ENCODE data around the gene MARCKS.

Gene MARCKS

GRCh38 chr6:113884011-113884410 lies 26.9 kb downstream of the MARCKS start:
- H3K9me3 ChIP-seq (ENCODE audit: control insufficient read depth, insufficient read depth, low read length): no peaks in the 10 kb centered on the region
- no peaks in the 10 kb centered on the region for H3K27me3 ChIP-seq (ENCODE audit: control insufficient read depth, insufficient read depth, low read length)
- DNase-seq (ENCODE audit: low read depth, low spot score): no peak
- no CpG with 5 or more reads among the region's 2 CpGs for WGBS (ENCODE audit: insufficient coverage, insufficient read length)
- no peak overlapping the region for H3K4me3 ChIP-seq (ENCODE audit: low read length)
- H3K27ac ChIP-seq (ENCODE audit: low read length): no peak overlapping the region
- no peaks in the 10 kb centered on the region for H3K4me1 ChIP-seq (ENCODE audit: control insufficient read depth, insufficient read depth, low read length)
- H3K36me3 ChIP-seq (ENCODE audit: control insufficient read depth, insufficient read depth, low read length): no peaks in the 10 kb centered on the region

GRCh38 chr6:113886512-113886911 lies 29.4 kb downstream of the MARCKS start:
- Histone ChIP-seq H3K9me3 (ENCODE audit: control insufficient read depth, insufficient read depth, low read length) (no peaks in the 10 kb centered on the region), H3K4me3 (ENCODE audit: low read length) (no peak overlapping the region), H3K27me3 (ENCODE audit: control insufficient read depth, insufficient read depth, low read length) (no peaks in the 10 kb centered on the region), H3K27ac (ENCODE audit: low read length) (no peak overlapping the region), H3K4me1 (ENCODE audit: control insufficient read depth, insufficient read depth, low read length) (no peaks in the 10 kb centered on the region), H3K36me3 (ENCODE audit: control insufficient read depth, insufficient read depth, low read length) (no peaks in the 10 kb centered on the region)
- no peak for DNase-seq (ENCODE audit: low read depth, low spot score)
- no CpG with 5 or more reads among the region's 1 CpG for WGBS (ENCODE audit: insufficient coverage, insufficient read length)

GRCh38 chr6:113888493-113888892 lies 31.3 kb downstream of the MARCKS start:
- H3K9me3 ChIP-seq (ENCODE audit: control insufficient read depth, insufficient read depth, low read length): no peaks in the 10 kb centered on the region
- no peaks in the 10 kb centered on the region for H3K27me3 ChIP-seq (ENCODE audit: control insufficient read depth, insufficient read depth, low read length)
- no peaks in the 10 kb centered on the region for H3K36me3 ChIP-seq (ENCODE audit: control insufficient read depth, insufficient read depth, low read length)
- H3K27ac ChIP-seq (ENCODE audit: low read length): no peak overlapping the region
- no peaks in the 10 kb centered on the region for H3K4me1 ChIP-seq (ENCODE audit: control insufficient read depth, insufficient read depth, low read length)
- H3K4me3 ChIP-seq (ENCODE audit: low read length): no peak overlapping the region
- DNase-seq (ENCODE audit: low read depth, low spot score): no peak

- Histone ChIP-seq H3K4me1 (ENCODE audit: control insufficient read depth, insufficient read depth, low read length) (no peaks in the 10 kb centered on the region), H3K27ac (ENCODE audit: low read length) (no peak overlapping the region), H3K9me3 (ENCODE audit: control insufficient read depth, insufficient read depth, low read length) (no peaks in the 10 kb centered on the region), H3K4me3 (ENCODE audit: low read length) (no peak overlapping the region), H3K27me3 (ENCODE audit: control insufficient read depth, insufficient read depth, low read length) (no peaks in the 10 kb centered on the region), H3K36me3 (ENCODE audit: control insufficient read depth, insufficient read depth, low read length) (no peaks in the 10 kb centered on the region)
- no peak for DNase-seq (ENCODE audit: low read depth, low spot score)
- whole genome bisulfite sequencing (ENCODE audit: insufficient coverage, insufficient read length): no CpG with 5 or more reads among the region's 3 CpGs
Observed at GRCh38 chr6:113888956-113889630, 31.9 kb downstream of the MARCKS start.

GRCh38 chr6:113893451-113893850 lies 36.3 kb downstream of the MARCKS start:
- Histone ChIP-seq H3K9me3 (ENCODE audit: control insufficient read depth, insufficient read depth, low read length) (no peaks in the 10 kb centered on the region), H3K4me1 (ENCODE audit: control insufficient read depth, insufficient read depth, low read length) (no peaks in the 10 kb centered on the region), H3K27me3 (ENCODE audit: control insufficient read depth, insufficient read depth, low read length) (no peaks in the 10 kb centered on the region), H3K4me3 (ENCODE audit: low read length) (no peak overlapping the region), H3K27ac (ENCODE audit: low read length) (no peak overlapping the region), H3K36me3 (ENCODE audit: control insufficient read depth, insufficient read depth, low read length) (no peaks in the 10 kb centered on the region)
- no peak for DNase-seq (ENCODE audit: low read depth, low spot score)

- Histone ChIP-seq H3K36me3 (ENCODE audit: control insufficient read depth, insufficient read depth, low read length) (no peaks in the 10 kb centered on the region), H3K27ac (ENCODE audit: low read length) (no peak overlapping the region), H3K27me3 (ENCODE audit: control insufficient read depth, insufficient read depth, low read length) (no peaks in the 10 kb centered on the region), H3K9me3 (ENCODE audit: control insufficient read depth, insufficient read depth, low read length) (no peaks in the 10 kb centered on the region), H3K4me3 (ENCODE audit: low read length) (no peak overlapping the region), H3K4me1 (ENCODE audit: control insufficient read depth, insufficient read depth, low read length) (no peaks in the 10 kb centered on the region)
- WGBS (ENCODE audit: insufficient coverage, insufficient read length): no CpG with 5 or more reads among the region's 3 CpGs
- DNase-seq (ENCODE audit: low read depth, low spot score): no peak
Observed at GRCh38 chr6:113893866-113894265, 36.7 kb downstream of the MARCKS start.

GRCh38 chr6:113894712-113895674 lies 37.8 kb downstream of the MARCKS start:
- Histone ChIP-seq H3K4me1 (ENCODE audit: control insufficient read depth, insufficient read depth, low read length) (no peaks in the 10 kb centered on the region), H3K36me3 (ENCODE audit: control insufficient read depth, insufficient read depth, low read length) (no peaks in the 10 kb centered on the region), H3K27me3 (ENCODE audit: control insufficient read depth, insufficient read depth, low read length) (no peaks in the 10 kb centered on the region), H3K27ac (ENCODE audit: low read length) (no peak overlapping the region), H3K4me3 (ENCODE audit: low read length) (no peak overlapping the region), H3K9me3 (ENCODE audit: control insufficient read depth, insufficient read depth, low read length) (no peaks in the 10 kb centered on the region)
- no CpG with 5 or more reads among the region's 6 CpGs for WGBS (ENCODE audit: insufficient coverage, insufficient read length)
- no peak for DNase-seq (ENCODE audit: low read depth, low spot score)

- Histone ChIP-seq H3K36me3 (ENCODE audit: control insufficient read depth, insufficient read depth, low read length) (no peaks in the 10 kb centered on the region), H3K4me3 (ENCODE audit: low read length) (no peak overlapping the region), H3K27me3 (ENCODE audit: control insufficient read depth, insufficient read depth, low read length) (no peaks in the 10 kb centered on the region), H3K4me1 (ENCODE audit: control insufficient read depth, insufficient read depth, low read length) (no peaks in the 10 kb centered on the region), H3K27ac (ENCODE audit: low read length) (no peak overlapping the region), H3K9me3 (ENCODE audit: control insufficient read depth, insufficient read depth, low read length) (no peaks in the 10 kb centered on the region)
- no peak for DNase-seq (ENCODE audit: low read depth, low spot score)
- no CpG with 5 or more reads among the region's 2 CpGs for WGBS (ENCODE audit: insufficient coverage, insufficient read length)
Observed at GRCh38 chr6:113901482-113901881, 44.3 kb downstream of the MARCKS start.

GRCh38 chr6:113903666-113904330 lies 46.7 kb downstream of the MARCKS start:
- DNase-seq (ENCODE audit: low read depth, low spot score): no peak
- Histone ChIP-seq H3K27ac (ENCODE audit: low read length) (no peak overlapping the region), H3K27me3 (ENCODE audit: control insufficient read depth, insufficient read depth, low read length) (0 out of 2 replicates have a peak, but pooled peaks cover 1% of the 10 kb centered on the region), H3K36me3 (ENCODE audit: control insufficient read depth, insufficient read depth, low read length) (no peaks in the 10 kb centered on the region), H3K9me3 (ENCODE audit: control insufficient read depth, insufficient read depth, low read length) (no peaks in the 10 kb centered on the region), H3K4me1 (ENCODE audit: control insufficient read depth, insufficient read depth, low read length) (no peaks in the 10 kb centered on the region), H3K4me3 (ENCODE audit: low read length) (no peak overlapping the region)
- WGBS (ENCODE audit: insufficient coverage, insufficient read length): no CpG with 5 or more reads among the region's 9 CpGs

GRCh38 chr6:113907102-113907815 lies 50.1 kb downstream of the MARCKS start:
- DNase-seq (ENCODE audit: low read depth, low spot score): no peak
- no peaks in the 10 kb centered on the region for H3K36me3 ChIP-seq (ENCODE audit: control insufficient read depth, insufficient read depth, low read length)
- WGBS (ENCODE audit: insufficient coverage, insufficient read length): no CpG with 5 or more reads among the region's 6 CpGs

More at GRCh38 chr6:113907102-113907815, 50.1 kb downstream of the MARCKS start:
- H3K4me1 ChIP-seq (ENCODE audit: control insufficient read depth, insufficient read depth, low read length): no peaks in the 10 kb centered on the region
- H3K4me3 ChIP-seq (ENCODE audit: low read length): no peak overlapping the region
- H3K9me3 ChIP-seq (ENCODE audit: control insufficient read depth, insufficient read depth, low read length): no peaks in the 10 kb centered on the region
- H3K27ac ChIP-seq (ENCODE audit: low read length): no peak overlapping the region
- H3K27me3 ChIP-seq (ENCODE audit: control insufficient read depth, insufficient read depth, low read length): 0 out of 2 replicates have a peak, but pooled peaks cover 1% of the 10 kb centered on the region

Measured in iPS DF 6.9 (cell line).